Activated CD8-positive, alpha-beta memory T cell treated with anti-CD3 and anti-CD28 coated beads, Interleukin-2, amount 10 ng/mL, durations not matched to agents 7 days and 5 days (primary cell): ENCODE measurements around the gene HOXD3. TPM values are rescaled to one million over a fixed set of nuclear protein-coding genes. Genes with fewer than 3 reads are reported as not detected.

ENCODE experiments used
- ATAC-seq: fragments of 150-1000 bp; cut with Tn5 transposase; one replicate; pipeline ENCODE4 v1.10.0; 2021; ENCODE audit warnings: moderate library complexity
- CTCF ChIA-PET: fragments of 350-600 bp; sonication (Branson Sonifier 250); formaldehyde crosslinking; loops from one replicate; lab custom pipeline; 2021; ENCODE audit warnings: antibody characterized with exemption; lab: Charles Lee
- DNase-seq: peaks from one replicate; pipeline ENCODE4 v3.0.0-alpha.2; 2020
- H3K27ac Mint-ChIP-seq: one replicate; pipeline ENCODE4 v1.8.0; 2021; ENCODE audit warnings: mild to moderate bottlenecking, mixed read lengths
- H3K27me3 Mint-ChIP-seq: one replicate; pipeline ENCODE4 v1.8.0; 2021; ENCODE audit warnings: mixed read lengths
- H3K36me3 Mint-ChIP-seq: one replicate; pipeline ENCODE4 v1.8.0; 2021; ENCODE audit warnings: mild to moderate bottlenecking, mixed read lengths
- H3K4me1 Mint-ChIP-seq: one replicate; pipeline ENCODE4 v1.8.0; 2021; ENCODE audit warnings: mixed read lengths
- H3K4me3 Mint-ChIP-seq: one replicate; pipeline ENCODE4 v1.8.0; 2021; ENCODE audit warnings: mild to moderate bottlenecking, moderate library complexity, mixed read lengths
- H3K9me3 Mint-ChIP-seq: one replicate; pipeline ENCODE4 v1.8.0; 2022; ENCODE audit warnings: low read depth, mixed read lengths
- total RNA-seq, 2 experiments: library from RNA; stranded (reverse); gene quantifications; one replicate each; pipeline ENCODE4 v1.2.3, GENCODE V29; 2021

HOXD3 gene
- total RNA-seq, 2 experiments from 2014 or later, result not detected

DNA sequence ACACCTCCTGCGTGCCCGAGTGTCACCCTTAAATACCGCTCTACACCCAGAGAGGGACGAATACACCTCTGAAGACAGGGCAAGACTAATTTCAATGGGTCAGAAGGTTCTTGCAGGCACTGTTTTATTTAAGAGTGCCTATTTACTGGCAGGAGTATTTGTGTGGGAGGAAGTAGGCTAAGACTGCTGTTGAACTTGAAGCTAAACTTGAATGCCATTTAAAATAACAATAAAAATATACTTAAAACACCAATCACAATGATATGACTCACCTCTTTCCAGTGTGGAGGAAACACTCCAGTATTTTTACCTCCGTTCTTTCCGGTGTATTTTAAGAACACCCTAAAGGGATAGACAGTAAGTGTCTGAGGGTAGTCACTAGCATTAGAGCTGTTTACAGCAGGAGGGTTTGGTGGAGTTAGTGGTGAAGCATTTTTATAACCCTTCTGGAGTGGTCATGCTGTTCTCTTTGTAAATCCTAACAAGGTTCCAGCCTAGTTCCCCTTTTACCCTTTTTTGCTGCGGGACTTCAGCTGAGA lies 21.7 kb downstream of the HOXD3 start:
- peaks cover 91% of the 10 kb centered on the region for H3K27me3 Mint-ChIP-seq
- CTCF ChIA-PET, result interaction anchor here (1.5 kb wide), 1 partner anchor 52 kb away, joined by 3 read pairs; no protein-coding TSS in a partner anchor
- H3K27ac Mint-ChIP-seq, result no peak overlapping the region
- ATAC-seq (no peak), DNase-seq (no peak)
- no peaks in the 10 kb centered on the region for H3K9me3 Mint-ChIP-seq
- H3K36me3 Mint-ChIP-seq, result no peaks in the 10 kb centered on the region
- H3K4me1 Mint-ChIP-seq, result peaks cover 6% of the 10 kb centered on the region
- H3K4me3 Mint-ChIP-seq, result no peak overlapping the region

DNA sequence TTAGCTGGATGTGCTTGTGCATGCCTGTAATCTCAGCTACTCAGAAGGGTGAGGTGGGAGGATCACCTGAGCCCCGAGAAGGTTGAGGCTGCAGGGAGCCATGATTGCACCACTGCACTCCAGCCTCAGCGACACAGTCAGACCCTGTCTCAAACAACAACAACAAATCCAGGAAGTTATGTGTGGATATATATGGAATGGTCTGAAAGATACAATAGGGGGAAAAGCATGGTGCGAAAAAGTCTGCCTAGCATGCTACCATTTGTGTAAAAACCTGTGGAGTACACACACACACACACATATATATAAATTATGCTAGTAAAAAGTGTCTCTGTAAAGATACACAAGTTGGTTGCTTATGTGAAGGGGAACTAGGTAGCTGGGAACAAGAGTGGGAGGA lies 24.4 kb downstream of the HOXD3 start:
- Mint-ChIP-seq H3K27me3 (peaks cover 85% of the 10 kb centered on the region), H3K36me3 (no peaks in the 10 kb centered on the region), H3K27ac (no peak overlapping the region), H3K4me1 (peaks cover 5% of the 10 kb centered on the region), H3K4me3 (no peak overlapping the region), H3K9me3 (no peaks in the 10 kb centered on the region)
- CTCF ChIA-PET, result no interaction called here
- no peak for ATAC-seq
- no peak for DNase-seq

DNA sequence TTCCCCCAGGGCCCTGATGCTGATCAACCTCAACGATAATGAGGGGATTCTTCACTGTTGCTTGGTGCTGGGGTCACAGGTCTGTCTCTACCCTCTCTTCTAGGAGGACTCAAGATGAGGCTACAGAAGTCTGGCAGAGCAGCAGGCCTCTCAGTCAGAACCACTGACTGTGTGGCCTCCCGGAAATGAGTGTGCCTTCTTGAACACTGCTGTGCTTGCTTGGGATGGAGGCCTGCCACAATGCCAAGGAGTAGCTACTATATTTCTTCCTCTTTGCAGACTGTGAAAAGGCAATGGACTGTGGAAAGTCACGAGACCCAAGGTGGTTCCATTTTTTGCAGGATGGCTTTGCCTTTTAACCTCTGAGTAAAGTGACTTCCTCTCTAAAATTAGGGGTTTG lies 25.6 kb downstream of the HOXD3 start:
- Mint-ChIP-seq H3K27ac (no peak overlapping the region), H3K36me3 (no peaks in the 10 kb centered on the region), H3K27me3 (peaks cover 84% of the 10 kb centered on the region), H3K4me1 (peaks cover 6% of the 10 kb centered on the region), H3K4me3 (no peak overlapping the region), H3K9me3 (no peaks in the 10 kb centered on the region)
- no peak for ATAC-seq
- no peak for DNase-seq
- CTCF ChIA-PET, result no interaction called here

DNA sequence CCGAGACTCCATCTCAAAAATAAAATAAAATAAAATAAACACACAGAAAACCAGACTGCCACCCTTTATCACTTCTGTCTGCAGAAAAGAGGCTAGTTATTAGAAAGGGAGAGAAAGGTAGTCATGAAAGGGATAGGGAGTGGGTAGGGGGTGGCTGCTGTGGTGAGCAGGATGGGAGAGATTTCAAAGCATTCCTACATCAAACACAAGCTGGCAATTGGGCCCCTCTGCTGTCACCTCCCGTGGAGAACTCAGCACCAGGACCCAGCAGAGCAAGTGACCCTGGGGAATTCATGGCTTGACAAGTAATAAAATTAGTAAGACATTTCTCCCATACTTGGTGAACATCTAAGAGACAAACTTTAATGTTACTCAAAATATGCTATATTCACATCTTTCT lies 27.6 kb downstream of the HOXD3 start:
- Mint-ChIP-seq H3K27me3 (peaks cover 78% of the 10 kb centered on the region), H3K27ac (no peak overlapping the region), H3K4me3 (no peak overlapping the region), H3K9me3 (no peaks in the 10 kb centered on the region), H3K4me1 (peaks cover 11% of the 10 kb centered on the region), H3K36me3 (peaks cover 2% of the 10 kb centered on the region)
- ATAC-seq (no peak), DNase-seq (no peak)
- CTCF ChIA-PET, result no interaction called here

DNA sequence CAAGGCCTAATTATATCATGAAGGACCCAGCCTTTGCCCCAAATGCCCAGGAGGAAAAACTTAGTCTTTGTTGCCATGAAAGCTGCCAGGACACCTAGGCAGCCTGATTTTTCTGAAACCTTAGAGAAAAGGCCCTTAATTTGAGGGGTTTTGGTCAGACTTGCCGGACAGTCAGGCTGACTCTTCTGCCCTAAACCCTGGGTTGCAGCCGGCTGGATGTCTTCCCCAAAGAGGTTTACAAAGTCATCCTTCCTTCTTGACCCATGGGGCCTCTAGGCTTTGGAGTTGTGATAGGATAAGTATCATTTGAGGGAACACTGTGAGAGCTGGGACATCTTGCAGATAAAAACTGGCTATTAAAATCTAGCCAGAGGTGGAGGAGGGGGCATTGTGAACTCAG lies 28.9 kb downstream of the HOXD3 start:
- no peaks in the 10 kb centered on the region for H3K9me3 Mint-ChIP-seq
- H3K36me3 Mint-ChIP-seq, result peaks cover 2% of the 10 kb centered on the region
- H3K27ac Mint-ChIP-seq, result no peak overlapping the region
- H3K4me1 Mint-ChIP-seq, result peaks cover 11% of the 10 kb centered on the region
- H3K4me3 Mint-ChIP-seq, result no peak overlapping the region
- DNase-seq (no peak), ATAC-seq (no peak)
- CTCF ChIA-PET, result no interaction called here
- H3K27me3 Mint-ChIP-seq, result peaks cover 78% of the 10 kb centered on the region

DNA sequence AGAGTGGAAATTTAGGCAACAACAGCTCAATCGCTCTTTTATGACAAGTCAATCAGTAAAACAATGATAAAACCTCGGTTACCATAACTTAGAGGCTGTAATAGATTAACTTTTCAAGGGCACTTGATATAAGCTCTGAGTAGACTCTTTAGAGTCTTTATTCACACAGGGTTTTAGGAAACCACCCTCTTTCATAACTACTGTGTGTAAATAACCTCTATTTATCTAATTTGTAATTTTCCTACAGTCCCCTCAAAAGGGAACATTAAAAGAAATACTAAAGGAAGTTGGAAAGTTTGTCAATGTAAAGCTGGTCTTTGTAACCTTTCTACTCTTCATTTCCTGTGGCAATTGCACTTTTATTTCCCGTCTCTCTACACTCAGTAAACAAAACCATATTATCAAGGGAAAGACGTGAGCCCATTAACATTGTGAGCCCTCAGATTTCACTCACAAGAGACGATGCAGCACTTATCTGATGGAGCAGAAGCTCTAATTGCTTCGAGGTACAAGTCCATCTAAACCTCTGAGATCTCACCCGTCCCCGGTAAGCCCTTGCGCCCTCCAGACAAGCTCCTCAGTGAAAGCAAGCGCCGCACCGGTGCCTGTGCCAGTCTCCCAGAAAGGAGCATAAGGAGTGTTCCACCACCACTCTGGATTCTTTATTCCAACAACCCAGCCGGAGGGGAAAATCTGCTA lies 30.2 kb downstream of the HOXD3 start:
- CTCF ChIA-PET, result interaction anchor here (0.6 to 1.2 kb wide), 4 partner anchors 47 to 268 kb away, joined by 3 to 4 read pairs (median 3); no protein-coding TSS in a partner anchor
- Mint-ChIP-seq H3K27ac (no peak overlapping the region), H3K27me3 (peaks cover 81% of the 10 kb centered on the region), H3K36me3 (peaks cover 2% of the 10 kb centered on the region), H3K4me1 (peaks cover 11% of the 10 kb centered on the region), H3K9me3 (no peaks in the 10 kb centered on the region), H3K4me3 (peak overlapping the region; percentile 74)
- ATAC-seq (peak; percentile 27), DNase-seq (no peak)

DNA sequence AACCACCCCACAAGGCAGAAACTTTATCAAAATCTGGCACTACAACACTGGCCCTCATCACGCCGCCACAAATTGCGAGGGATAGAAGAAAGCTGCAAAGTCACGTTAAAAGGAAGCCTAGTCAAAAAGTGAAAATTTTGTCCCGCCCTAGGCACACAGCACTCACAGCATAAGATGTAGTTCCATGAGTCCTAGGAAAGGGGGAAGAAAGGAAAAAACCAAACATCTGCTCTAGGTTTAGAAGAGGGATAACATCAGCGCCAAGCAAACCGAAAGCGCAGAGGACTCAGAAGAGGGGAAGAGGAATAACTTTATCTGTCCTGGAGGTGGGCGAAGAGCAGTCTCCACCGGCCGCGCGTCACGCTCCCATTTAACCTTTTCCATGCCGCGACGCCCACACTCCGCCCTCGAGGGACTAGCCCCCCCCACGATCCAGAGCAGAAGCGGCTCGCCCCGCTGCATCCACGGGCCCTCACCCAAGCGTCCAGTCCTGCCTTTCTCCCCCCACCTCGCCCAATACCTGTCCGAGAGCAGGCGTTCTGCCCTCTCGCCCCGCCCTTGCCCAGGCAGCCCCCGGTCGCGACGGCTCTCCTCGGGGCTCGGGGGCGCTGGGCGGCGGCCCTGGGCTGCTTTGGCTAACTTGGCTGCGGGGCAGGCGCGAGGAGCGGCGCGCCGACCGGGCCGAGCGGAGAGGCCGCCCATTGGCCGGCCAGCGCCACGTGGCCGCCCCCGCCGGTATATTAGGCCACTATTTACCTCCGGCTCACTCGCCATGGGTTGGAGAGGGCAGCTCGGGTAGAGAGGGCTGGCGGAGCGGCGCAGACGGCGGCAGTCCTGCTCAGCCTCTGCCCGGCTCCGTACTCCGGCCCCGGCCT lies 31.0 kb downstream of the HOXD3 start, which contains the start of gene HOXD1:
HOXD1 (plus strand) TSS at position 770 of the 875 bp plus-strand sequence. CDS start 134 bp downstream, outside the sequence.
- peak; percentile 30 for ATAC-seq
- Mint-ChIP-seq H3K27me3 (peaks cover 81% of the 10 kb centered on the region), H3K27ac (peak within 1 kb of the TSS; percentile 33), H3K9me3 (no peaks in the 10 kb centered on the region), H3K36me3 (peaks cover 2% of the 10 kb centered on the region), H3K4me3 (peak within 1 kb of the TSS; percentile 74), H3K4me1 (peaks cover 11% of the 10 kb centered on the region)
- CTCF ChIA-PET, result interaction anchor here (1.0 to 1.7 kb wide), 4 partner anchors 48 to 267 kb away, joined by 3 to 7 read pairs (median 3); no protein-coding TSS in a partner anchor
- DNase-seq, result no peak

DNA sequence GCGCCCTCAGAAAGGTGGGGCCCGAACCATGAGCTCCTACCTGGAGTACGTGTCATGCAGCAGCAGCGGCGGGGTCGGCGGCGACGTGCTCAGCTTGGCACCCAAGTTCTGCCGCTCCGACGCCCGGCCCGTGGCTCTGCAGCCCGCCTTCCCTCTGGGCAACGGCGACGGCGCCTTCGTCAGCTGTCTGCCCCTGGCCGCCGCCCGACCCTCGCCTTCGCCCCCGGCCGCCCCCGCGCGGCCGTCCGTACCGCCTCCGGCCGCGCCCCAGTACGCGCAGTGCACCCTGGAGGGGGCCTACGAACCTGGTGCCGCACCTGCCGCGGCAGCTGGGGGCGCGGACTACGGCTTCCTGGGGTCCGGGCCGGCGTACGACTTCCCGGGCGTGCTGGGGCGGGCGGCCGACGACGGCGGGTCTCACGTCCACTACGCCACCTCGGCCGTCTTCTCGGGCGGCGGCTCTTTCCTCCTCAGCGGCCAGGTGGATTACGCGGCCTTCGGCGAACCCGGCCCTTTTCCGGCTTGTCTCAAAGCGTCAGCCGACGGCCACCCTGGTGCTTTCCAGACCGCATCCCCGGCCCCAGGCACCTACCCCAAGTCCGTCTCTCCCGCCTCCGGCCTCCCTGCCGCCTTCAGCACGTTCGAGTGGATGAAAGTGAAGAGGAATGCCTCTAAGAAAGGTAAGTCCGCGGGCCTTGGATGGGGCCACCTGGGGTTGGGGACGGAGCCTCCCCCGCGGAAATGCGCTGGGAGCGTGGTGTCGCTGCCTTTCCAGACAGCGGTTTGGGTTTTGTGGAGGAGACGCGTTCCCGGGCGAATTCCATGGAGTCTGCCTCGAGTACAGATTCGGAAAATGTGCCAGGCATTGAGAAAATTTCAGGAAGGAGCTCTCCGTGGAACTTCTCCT lies 31.9 kb downstream of the HOXD3 start:
- H3K4me1 Mint-ChIP-seq, result peaks cover 11% of the 10 kb centered on the region
- H3K9me3 Mint-ChIP-seq, result no peaks in the 10 kb centered on the region
- H3K36me3 Mint-ChIP-seq, result peaks cover 2% of the 10 kb centered on the region
- peaks cover 81% of the 10 kb centered on the region for H3K27me3 Mint-ChIP-seq
- DNase-seq, result no peak
- no peak overlapping the region for H3K27ac Mint-ChIP-seq
- ATAC-seq, result peak; percentile 30
- CTCF ChIA-PET, result interaction anchor here (1.7 kb wide), 1 partner anchor 62 kb away, joined by 7 read pairs; no protein-coding TSS in a partner anchor
- H3K4me3 Mint-ChIP-seq, result peak overlapping the region; percentile 38

DNA sequence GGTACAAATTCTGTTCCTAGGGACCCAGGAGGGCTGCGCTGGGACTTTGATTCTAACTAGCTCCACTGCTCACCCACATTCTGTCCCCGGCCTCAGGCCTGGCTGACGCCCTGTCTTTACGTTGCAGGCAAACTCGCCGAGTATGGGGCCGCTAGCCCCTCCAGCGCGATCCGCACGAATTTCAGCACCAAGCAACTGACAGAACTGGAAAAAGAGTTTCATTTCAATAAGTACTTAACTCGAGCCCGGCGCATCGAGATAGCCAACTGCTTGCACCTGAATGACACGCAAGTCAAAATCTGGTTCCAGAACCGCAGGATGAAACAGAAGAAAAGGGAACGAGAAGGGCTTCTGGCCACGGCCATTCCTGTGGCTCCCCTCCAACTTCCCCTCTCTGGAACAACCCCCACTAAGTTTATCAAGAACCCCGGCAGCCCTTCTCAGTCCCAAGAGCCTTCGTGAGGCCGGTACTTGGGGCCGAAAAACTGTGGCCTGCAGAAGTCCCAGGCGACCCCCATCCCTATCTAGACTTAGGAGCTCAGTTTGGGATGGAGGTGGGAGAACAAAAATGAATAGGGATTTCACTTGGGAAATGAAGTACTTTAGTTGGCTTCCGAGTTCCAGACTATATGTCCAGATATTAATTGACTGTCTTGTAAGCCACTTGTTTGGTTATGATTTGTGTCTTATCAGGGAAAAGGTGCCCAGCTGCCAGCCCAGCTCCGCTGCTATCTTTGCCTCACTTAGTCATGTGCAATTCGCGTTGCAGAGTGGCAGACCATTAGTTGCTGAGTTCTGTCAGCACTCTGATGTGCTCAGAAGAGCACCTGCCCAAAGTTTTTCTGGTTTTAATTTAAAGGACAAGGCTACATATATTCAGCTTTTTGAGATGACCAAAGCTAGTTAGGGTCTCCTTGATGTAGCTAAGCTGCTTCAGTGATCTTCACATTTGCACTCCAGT lies 32.9 kb downstream of the HOXD3 start:
- CTCF ChIA-PET, result interaction anchor here (1.7 kb wide), 1 partner anchor 63 kb away, joined by 7 read pairs; no protein-coding TSS in a partner anchor
- Mint-ChIP-seq H3K4me1 (peaks cover 11% of the 10 kb centered on the region), H3K36me3 (peaks cover 2% of the 10 kb centered on the region), H3K9me3 (no peaks in the 10 kb centered on the region), H3K4me3 (no peak overlapping the region), H3K27ac (no peak overlapping the region), H3K27me3 (peaks cover 81% of the 10 kb centered on the region)
- DNase-seq (no peak), ATAC-seq (no peak)

DNA sequence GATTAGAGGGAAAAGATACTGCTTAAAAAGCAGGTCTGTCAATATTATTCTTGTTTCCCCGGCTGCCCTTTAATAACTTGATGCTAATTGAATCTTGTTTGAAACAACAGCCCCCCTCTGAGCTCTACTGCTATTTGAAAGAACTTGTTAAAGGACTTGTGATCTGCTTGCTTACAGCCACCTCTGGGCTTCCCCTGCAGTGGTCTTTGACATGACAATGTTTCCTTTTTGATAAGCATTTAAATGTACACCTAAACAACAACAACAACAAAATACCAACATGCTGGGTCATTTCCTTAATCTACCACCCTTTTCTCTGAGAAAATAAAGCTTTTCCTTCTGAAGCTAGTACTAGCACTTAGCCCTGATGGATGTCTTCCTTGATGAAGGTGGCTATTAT lies 35.2 kb downstream of the HOXD3 start:
- ATAC-seq (no peak), DNase-seq (no peak)
- Mint-ChIP-seq H3K36me3 (peaks cover 2% of the 10 kb centered on the region), H3K4me3 (no peak overlapping the region), H3K27me3 (peaks cover 75% of the 10 kb centered on the region), H3K9me3 (no peaks in the 10 kb centered on the region), H3K4me1 (peaks cover 10% of the 10 kb centered on the region), H3K27ac (no peak overlapping the region)
- CTCF ChIA-PET, result interaction anchor here (0.7 kb wide), 1 partner anchor 263 kb away, joined by 3 read pairs; no protein-coding TSS in a partner anchor

DNA sequence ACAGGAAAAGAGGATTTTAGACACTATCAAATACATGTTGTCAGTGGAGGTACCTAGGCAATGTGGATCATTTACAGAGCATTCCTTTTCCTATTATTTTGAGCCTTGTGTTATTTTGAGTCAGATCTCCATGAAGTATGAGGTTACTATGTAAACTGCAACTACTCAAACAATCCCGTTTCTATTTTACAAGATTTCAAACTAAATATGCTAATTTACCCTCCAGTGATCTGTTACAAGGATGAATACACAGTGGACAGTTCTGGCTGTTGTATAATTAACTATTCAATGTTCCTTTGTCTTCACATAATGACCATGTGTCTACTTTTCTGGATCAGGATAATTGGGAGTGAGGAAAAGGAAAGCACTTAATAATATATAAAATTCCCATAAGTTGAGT lies 35.9 kb downstream of the HOXD3 start:
- no peak overlapping the region for H3K4me3 Mint-ChIP-seq
- no peaks in the 10 kb centered on the region for H3K9me3 Mint-ChIP-seq
- H3K27me3 Mint-ChIP-seq, result peaks cover 74% of the 10 kb centered on the region
- no peak for ATAC-seq
- H3K27ac Mint-ChIP-seq, result no peak overlapping the region
- DNase-seq, result no peak
- H3K4me1 Mint-ChIP-seq, result peaks cover 3% of the 10 kb centered on the region
- peaks cover 1% of the 10 kb centered on the region for H3K36me3 Mint-ChIP-seq
- CTCF ChIA-PET, result no interaction called here
